HEK293T (cell line): ENCODE measurements around the gene BAZ2A.

Experiments used
- CTCF ChIA-PET: fragments of 350-600 bp; formaldehyde crosslinking; extraction: SDS; loops from one replicate; lab custom pipeline; 2021; ENCODE audit warnings: antibody characterized with exemption, inconsistent platforms; lab: Yijun Ruan, JAX
- POLR2A ChIA-PET: fragments of 350-600 bp; formaldehyde crosslinking; extraction: SDS; loops from one replicate; lab custom pipeline; 2020; ENCODE audit warnings: antibody characterized with exemption, inconsistent platforms; lab: Yijun Ruan, JAX
- DNase-seq: peaks from one replicate; pipeline ENCODE4 v3.0.0; 2012; ENCODE audit warnings: mixed read lengths; ENCODE audit errors: extremely low spot score
- ARNT ChIP-seq: fragments of 450-650 bp; IDR thresholded peaks from 2 replicates; pipeline ENCODE4 v1.6.1; 2017; ENCODE audit warnings: mild to moderate bottlenecking
- BHLHE40 ChIP-seq: fragments of 450-650 bp; IDR thresholded peaks from 2 replicates; pipeline ENCODE4 v1.6.1; 2016; ENCODE audit warnings: mild to moderate bottlenecking, moderate library complexity, borderline replicate concordance
- CTBP1 ChIP-seq: fragments of 450-650 bp; IDR thresholded peaks from 2 replicates; pipeline ENCODE4 v1.6.1; 2016; ENCODE audit warnings: borderline replicate concordance
- ELF4 ChIP-seq: fragments of 450-650 bp; IDR thresholded peaks from 2 replicates; pipeline ENCODE4 v1.6.1; 2017; ENCODE audit warnings: antibody characterized with exemption
- FOXA1 ChIP-seq: fragments of 450-650 bp; IDR thresholded peaks from 2 replicates; pipeline ENCODE4 v1.6.1; 2016; ENCODE audit warnings: mild to moderate bottlenecking
- FOXK2 ChIP-seq: fragments of 450-650 bp; IDR thresholded peaks from 2 replicates; pipeline ENCODE4 v1.6.1; 2016; ENCODE audit warnings: mild to moderate bottlenecking
- FOXM1 ChIP-seq: fragments of 450-650 bp; IDR thresholded peaks from 2 replicates; pipeline ENCODE4 v1.6.1; 2017; ENCODE audit warnings: mild to moderate bottlenecking, borderline replicate concordance
- HDGF ChIP-seq: fragments of 450-650 bp; IDR thresholded peaks from 2 replicates; pipeline ENCODE4 v1.6.1; 2017; ENCODE audit warnings: antibody characterized with exemption, borderline replicate concordance
- L3MBTL2 ChIP-seq: fragments of 450-650 bp; conservative IDR thresholded peaks from 2 replicates; pipeline ENCODE4 v1.6.1; 2016; ENCODE audit warnings: mild to moderate bottlenecking
- LEF1 ChIP-seq: fragments of 450-650 bp; IDR thresholded peaks from 2 replicates; pipeline ENCODE4 v1.6.1; 2017; ENCODE audit warnings: mild to moderate bottlenecking, borderline replicate concordance
- NFRKB ChIP-seq: fragments of 450-650 bp; IDR thresholded peaks from 2 replicates; pipeline ENCODE4 v1.6.1; 2016; ENCODE audit warnings: mild to moderate bottlenecking, moderate library complexity
- PKNOX1 ChIP-seq: fragments of 450-650 bp; IDR thresholded peaks from 2 replicates; pipeline ENCODE4 v1.6.1; 2016
- SP1 ChIP-seq: fragments of 450-650 bp; IDR thresholded peaks from 2 replicates; pipeline ENCODE4 v1.6.1; 2017
- SUZ12 ChIP-seq: fragments of 450-650 bp; IDR thresholded peaks from 2 replicates; pipeline ENCODE4 v1.6.1; 2016; ENCODE audit warnings: mild to moderate bottlenecking
- TARDBP ChIP-seq: fragments of 450-650 bp; IDR thresholded peaks from 2 replicates; pipeline ENCODE4 v1.6.1; 2016
- ZNF384 ChIP-seq: fragments of 450-650 bp; IDR thresholded peaks from 2 replicates; pipeline ENCODE4 v1.6.1; 2016

Gene BAZ2A

GRCh38 chr12:56601503-56601902, 28.6 kb downstream of the BAZ2A start:
- peak; percentile 21 for DNase-seq
- ChIA-PET POLR2A (no interaction called here), CTCF (interaction anchor here (0.6 to 1.5 kb wide), 2 partner anchors 35 to 205 kb away, joined by 3 to 7 read pairs; no protein-coding TSS in a partner anchor)
- TF ChIP-seq HDGF (no peak), L3MBTL2 (no peak)

- CTCF ChIA-PET, result interaction anchor here (0.6 to 1.5 kb wide), 3 partner anchors 36 to 213 kb away, joined by 3 to 7 read pairs (median 3); no protein-coding TSS in a partner anchor
- no peak for DNase-seq
- POLR2A ChIA-PET, result interaction anchor here (0.7 kb wide), 1 partner anchor 23 kb away, joined by 6 read pairs; no protein-coding TSS in a partner anchor
- TF ChIP-seq L3MBTL2 (no peak), FOXA1 (no peak), HDGF (no peak), BHLHE40 (no peak), ZNF384 (no peak), CTBP1 (no peak), SP1 (no peak), TARDBP (no peak)
Observed at GRCh38 chr12:56600753-56601152, 29.4 kb downstream of the BAZ2A start.

GRCh38 chr12:56599797-56600196, 30.3 kb downstream of the BAZ2A start:
- CTCF ChIA-PET, result interaction anchor here (0.9 to 1.1 kb wide), 2 partner anchors 37 to 86 kb away, joined by 3 read pairs; no protein-coding TSS in a partner anchor
- POLR2A ChIA-PET, result no interaction called here
- TF ChIP-seq BHLHE40, result no peak
- no peak for TF ChIP-seq FOXM1
- no peak for TF ChIP-seq ARNT
- no peak for TF ChIP-seq TARDBP
- no peak for TF ChIP-seq PKNOX1
- TF ChIP-seq ELF4, result no peak
- TF ChIP-seq NFRKB, result no peak
- no peak for TF ChIP-seq LEF1
- no peak for TF ChIP-seq SP1
- no peak for TF ChIP-seq L3MBTL2
- TF ChIP-seq FOXK2, result no peak
- TF ChIP-seq HDGF, result no peak
- TF ChIP-seq SUZ12, result no peak
- TF ChIP-seq ZNF384, result no peak
- no peak for TF ChIP-seq CTBP1
- DNase-seq, result no peak

- TF ChIP-seq BHLHE40 (no peak), FOXM1 (no peak), ZNF384 (no peak), ELF4 (no peak), FOXA1 (no peak), HDGF (no peak), L3MBTL2 (no peak), LEF1 (no peak)
- DNase-seq, result no peak
- CTCF ChIA-PET, result no interaction called here
- POLR2A ChIA-PET, result no interaction called here
Observed at GRCh38 chr12:56599041-56599440, 31.1 kb downstream of the BAZ2A start.

- no peak for DNase-seq
- POLR2A ChIA-PET, result interaction anchor here (0.6 to 1.7 kb wide), 2 partner anchors 40 to 128 kb away, joined by 3 to 4 read pairs; partner anchors contain the start of gene NACA
- CTCF ChIA-PET, result no interaction called here
- TF ChIP-seq PKNOX1 (no peak), ARNT (no peak), ELF4 (no peak), SP1 (no peak), FOXK2 (no peak), HDGF (no peak), BHLHE40 (no peak), SUZ12 (no peak), FOXA1 (no peak), FOXM1 (no peak)
Observed at GRCh38 chr12:56596815-56597214, 33.3 kb downstream of the BAZ2A start.

- ChIA-PET CTCF (interaction anchor here (0.6 to 2.6 kb wide), 6 partner anchors 18 to 154 kb away, joined by 3 to 13 read pairs (median 4); no protein-coding TSS in a partner anchor), POLR2A (no interaction called here)
- peak; percentile 77 for DNase-seq
- TF ChIP-seq PKNOX1 (peak; percentile 77), FOXK2 (no peak), HDGF (no peak), ELF4 (no peak)
Observed at GRCh38 chr12:56593909-56594621, 36.1 kb downstream of the BAZ2A start.

GRCh38 chr12:56591961-56592360, 38.2 kb downstream of the BAZ2A start:
- CTCF ChIA-PET, result interaction anchor here (2.0 kb wide), 1 partner anchor 11 kb away, joined by 6 read pairs; no protein-coding TSS in a partner anchor
- no peak for DNase-seq
- TF ChIP-seq TARDBP (no peak), L3MBTL2 (no peak), SP1 (no peak), FOXM1 (no peak), SUZ12 (no peak), FOXK2 (no peak), ZNF384 (no peak), ELF4 (no peak), NFRKB (no peak), CTBP1 (no peak), HDGF (no peak), ARNT (no peak)
- POLR2A ChIA-PET, result no interaction called here
